Right lobe of liver (tissue), 6 donors: ENCODE data around the gene TNS3. TPM values are rescaled to one million over a fixed set of nuclear protein-coding genes. Genes with fewer than 3 reads are reported as not detected.

Experiments used
- ATAC-seq, 4 donors: fragments of 200-7000 bp; cut with Tn5 transposase; one replicate each; pipeline ENCODE4 v1.9.1; 2020; ENCODE audit warnings: mild to moderate bottlenecking in 4 of 4, moderate library complexity in 4 of 4
- DNase-seq, 3 donors: peaks; one replicate each; pipeline ENCODE4 v3.0.0-alpha.2; 2020
- H3K27ac ChIP-seq, 3 donors: fragments of 200-600 bp; one replicate each; pipeline ENCODE4 v1.8.0; 2022
- H3K27me3 ChIP-seq, 2 donors: fragments of 200-600 bp; one replicate each; pipeline ENCODE4 v1.8.0; 2022
- H3K36me3 ChIP-seq, 4 donors: fragments of 200-600 bp; sonication (generic) in 1 of 4; one replicate each; pipeline versions ENCODE4 v1.5.1 to v1.8.0; 2017 to 2022; ENCODE audit warnings: control low read depth in 1 of 4
- H3K4me1 ChIP-seq, 4 donors: fragments of 200-600 bp; sonication (generic) in 1 of 4; one replicate each; pipeline versions ENCODE4 v1.5.1 to v1.8.0; 2017 to 2022; ENCODE audit warnings: control low read depth in 1 of 4
- H3K4me3 ChIP-seq, 3 donors: fragments of 200-600 bp; one replicate each; pipeline ENCODE4 v1.8.0; 2022
- H3K9me3 ChIP-seq, 4 donors: fragments of 200-600 bp; sonication (generic) in 1 of 4; one replicate each; pipeline versions ENCODE4 v1.5.1 to v1.8.0; 2017 to 2022; ENCODE audit warnings: control low read depth in 1 of 4
- POLR2A ChIP-seq: fragments of 450-650 bp; IDR thresholded peaks from one replicate; pipeline ENCODE4 v1.6.1; 2017; ENCODE audit warnings: antibody characterized with exemption, mild to moderate bottlenecking
- WGBS: methylation state at CpG from one replicate; pipeline ENCODE4 v1.1.6; 2018; ENCODE audit warnings: low coverage, low lambda C conversion rate; ENCODE audit not compliant: insufficient coverage; ENCODE audit errors: missing lambda C conversion rate; 5-methylcytosine and 5-hydroxymethylcytosine counted together
- intact Hi-C, 2 donors: fragments of 100-400 bp; cut with DNase I; formaldehyde crosslinking; loops; one replicate each; pipeline versions ENCODE4 v1.11.2 to v1.14.1; 2022
- total RNA-seq, 6 experiments: library from RNA; depleted of rRNA in 2 of 6; stranded (reverse); fragments of >200 nt in 2 of 6; fragmentation: NEBNext Ultra II Directional in 3 of 6; extraction: Animal tissue kit (Norgen Biotek cat#: 25700) in 3 of 6; gene quantifications; one replicate each; pipeline versions ENCODE4 v1.1.0 to v1.2.4, GENCODE V29; 2016 to 2023
- TF ChIP-seq, protein P1 (sequence below), 4 donors: fragments of 200-600 bp in 3 of 4; fragments of 450-650 bp in 1 of 4; IDR thresholded peaks; one replicate each; pipeline versions ENCODE4 v1.5.1 to v1.8.0; 2016 to 2022; ENCODE audit warnings: antibody characterized with exemption in 4 of 4, mild to moderate bottlenecking in 2 of 4
- donor health status: DM: no; HTN: yes; CAD: no.
- donor health status: DM: no; HTN: no; CAD: no.
- donor health status: DM: no; HTN: no; CAD: no.
- donor health status: DM: no; HTN: yes; CAD: no.
- donor health status: DM: no; HTN: yes; CAD: no.

TNS3 gene
- total RNA-seq, 6 experiments from 2014 or later = 51.2 to 95.0 (median 58.4) TPM

DNA sequence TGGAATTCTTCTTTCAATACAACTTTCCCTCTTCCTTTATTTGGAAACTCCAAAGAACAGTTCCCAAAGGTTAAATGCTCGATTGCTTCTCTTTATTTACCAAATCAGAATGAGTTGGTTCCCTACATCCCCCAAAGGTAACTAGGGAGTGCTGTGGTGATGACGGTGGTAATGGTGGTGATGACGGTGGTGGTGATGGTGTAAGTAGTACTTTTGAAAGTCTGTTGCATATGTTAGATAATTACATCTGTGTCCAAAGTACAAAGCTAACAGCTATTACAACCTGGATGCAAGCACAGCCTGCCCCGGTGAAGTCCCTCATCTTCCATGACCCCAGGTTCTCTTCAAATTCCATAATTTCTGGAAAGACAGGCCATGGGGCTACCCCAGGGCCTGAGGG is 115.1 kb downstream of the TNS3 start:
- TF ChIP-seq, protein P1, sequence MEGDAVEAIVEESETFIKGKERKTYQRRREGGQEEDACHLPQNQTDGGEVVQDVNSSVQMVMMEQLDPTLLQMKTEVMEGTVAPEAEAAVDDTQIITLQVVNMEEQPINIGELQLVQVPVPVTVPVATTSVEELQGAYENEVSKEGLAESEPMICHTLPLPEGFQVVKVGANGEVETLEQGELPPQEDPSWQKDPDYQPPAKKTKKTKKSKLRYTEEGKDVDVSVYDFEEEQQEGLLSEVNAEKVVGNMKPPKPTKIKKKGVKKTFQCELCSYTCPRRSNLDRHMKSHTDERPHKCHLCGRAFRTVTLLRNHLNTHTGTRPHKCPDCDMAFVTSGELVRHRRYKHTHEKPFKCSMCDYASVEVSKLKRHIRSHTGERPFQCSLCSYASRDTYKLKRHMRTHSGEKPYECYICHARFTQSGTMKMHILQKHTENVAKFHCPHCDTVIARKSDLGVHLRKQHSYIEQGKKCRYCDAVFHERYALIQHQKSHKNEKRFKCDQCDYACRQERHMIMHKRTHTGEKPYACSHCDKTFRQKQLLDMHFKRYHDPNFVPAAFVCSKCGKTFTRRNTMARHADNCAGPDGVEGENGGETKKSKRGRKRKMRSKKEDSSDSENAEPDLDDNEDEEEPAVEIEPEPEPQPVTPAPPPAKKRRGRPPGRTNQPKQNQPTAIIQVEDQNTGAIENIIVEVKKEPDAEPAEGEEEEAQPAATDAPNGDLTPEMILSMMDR (IDR thresholded peaks at IDR 0.05) = no peak
- no peak for TF ChIP-seq POLR2A
- H3K4me1 ChIP-seq = peaks cover 0 to 48% (median 17%) of the 10 kb centered on the region in 4 donors
- DNase-seq = no peak
- H3K4me3 ChIP-seq = no peak overlapping the region
- no peaks in the 10 kb centered on the region for H3K27me3 ChIP-seq
- intact Hi-C loops = no loop called here
- ATAC-seq = no peak
- 61% methylated on average over 4 of the region's 4 CpGs for WGBS
- no peak overlapping the region for H3K27ac ChIP-seq
- H3K9me3 ChIP-seq = no peaks in the 10 kb centered on the region
- peaks cover 0 to 8% (median 0%) of the 10 kb centered on the region in 4 donors for H3K36me3 ChIP-seq

GRCh38 chr7:47465191-47465590 is 116.7 kb downstream of the TNS3 start:
- DNase-seq (no peak), ATAC-seq (no peak)
- 63% methylated on average over 7 of the region's 7 CpGs for whole genome bisulfite sequencing
- Histone ChIP-seq H3K36me3 (peaks cover 0 to 8% (median 0%) of the 10 kb centered on the region in 4 donors), H3K4me3 (no peak overlapping the region), H3K4me1 (peaks cover 0 to 47% (median 19%) of the 10 kb centered on the region in 4 donors), H3K27me3 (no peaks in the 10 kb centered on the region), H3K27ac (no peak overlapping the region), H3K9me3 (no peaks in the 10 kb centered on the region)
- no peak for TF ChIP-seq POLR2A
- TF ChIP-seq, protein P1 (IDR thresholded peaks at IDR 0.05) = no peak
- intact Hi-C loops = no loop called here

- WGBS = 97% methylated on average over 4 of the region's 9 CpGs
- Histone ChIP-seq H3K9me3 (no peaks in the 10 kb centered on the region), H3K27ac (no peak overlapping the region), H3K4me3 (no peak overlapping the region), H3K4me1 (peaks cover 0 to 39% (median 18%) of the 10 kb centered on the region in 4 donors), H3K27me3 (no peaks in the 10 kb centered on the region), H3K36me3 (peaks cover 0 to 8% (median 0%) of the 10 kb centered on the region in 4 donors)
- TF ChIP-seq POLR2A = no peak
- TF ChIP-seq, protein P1 (IDR thresholded peaks at IDR 0.05) = no peak
- ATAC-seq = no peak
- intact Hi-C loops = no loop called here
- no peak for DNase-seq
Observed at GRCh38 chr7:47464266-47464665, 117.6 kb downstream of the TNS3 start.

DNA sequence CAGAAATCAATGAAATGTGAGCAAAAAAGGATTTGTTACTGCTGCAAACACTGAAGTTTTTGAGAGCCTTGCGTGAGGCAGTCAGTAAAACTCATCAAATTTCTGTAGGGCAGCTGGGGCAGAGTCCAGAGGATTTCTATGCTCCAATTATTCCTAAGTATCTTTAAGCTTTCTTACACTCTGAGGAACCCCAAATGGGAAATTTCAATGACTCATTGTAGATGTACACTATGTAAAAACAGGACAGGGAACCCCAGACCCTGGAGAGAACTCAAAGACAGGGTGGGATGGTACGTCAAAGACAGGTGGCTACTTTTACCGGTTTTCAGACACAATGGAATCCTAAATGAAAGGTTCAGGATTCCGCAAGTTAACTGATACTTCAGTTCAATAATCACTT is 120.2 kb downstream of the TNS3 start:
- ATAC-seq (no peak), DNase-seq (no peak)
- Histone ChIP-seq H3K4me3 (no peak overlapping the region), H3K36me3 (peaks cover 0 to 8% (median 0%) of the 10 kb centered on the region in 4 donors), H3K27ac (no peak overlapping the region), H3K4me1 (peaks cover 0 to 43% (median 21%) of the 10 kb centered on the region in 4 donors), H3K9me3 (no peaks in the 10 kb centered on the region), H3K27me3 (no peaks in the 10 kb centered on the region)
- intact Hi-C loops = no loop called here
- 85% methylated on average over 4 of the region's 4 CpGs for WGBS
- TF ChIP-seq POLR2A = no peak
- TF ChIP-seq, protein P1 (IDR thresholded peaks at IDR 0.05) = no peak

DNA sequence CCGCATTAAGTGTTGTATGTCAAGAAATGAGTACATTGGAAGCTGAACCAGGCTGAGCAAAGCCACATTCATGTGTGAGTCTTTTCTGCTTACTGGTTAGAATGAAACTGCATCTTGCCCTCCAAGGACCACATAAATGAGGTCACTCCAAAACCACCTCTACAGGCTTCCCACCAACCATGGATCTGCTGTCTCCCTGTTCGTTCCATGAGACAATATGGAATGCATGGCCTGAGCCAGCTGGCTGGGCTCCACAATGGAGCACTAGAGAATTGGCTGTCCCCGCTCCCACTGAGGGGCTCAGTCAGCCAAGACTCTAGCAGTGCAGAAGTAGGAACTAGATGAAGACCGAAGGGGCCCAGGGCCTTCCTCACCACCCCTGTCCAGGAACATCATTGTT is 120.8 kb downstream of the TNS3 start:
- Histone ChIP-seq H3K36me3 (peaks cover 0 to 8% (median 0%) of the 10 kb centered on the region in 4 donors), H3K9me3 (no peaks in the 10 kb centered on the region), H3K4me3 (no peak overlapping the region), H3K4me1 (peaks cover 0 to 47% (median 23%) of the 10 kb centered on the region in 4 donors), H3K27me3 (no peaks in the 10 kb centered on the region), H3K27ac (peak overlapping the region in 1 of 3 donors; percentile 18)
- TF ChIP-seq, protein P1 (IDR thresholded peaks at IDR 0.05) = no peak
- TF ChIP-seq POLR2A = no peak
- 61% methylated on average over 4 of the region's 4 CpGs for WGBS
- ATAC-seq = peak; percentile 16 to 55 (median 34)
- intact Hi-C loops = no loop called here
- DNase-seq = no peak
